ENCODE measurements around the gene NACA. TPM values are rescaled to one million over a fixed set of nuclear protein-coding genes. Genes with fewer than 3 reads are reported as not detected.

The NACA gene
- total and polyA plus RNA-seq, 8 donors = 305 to 892 (median 506) TPM

DNA sequence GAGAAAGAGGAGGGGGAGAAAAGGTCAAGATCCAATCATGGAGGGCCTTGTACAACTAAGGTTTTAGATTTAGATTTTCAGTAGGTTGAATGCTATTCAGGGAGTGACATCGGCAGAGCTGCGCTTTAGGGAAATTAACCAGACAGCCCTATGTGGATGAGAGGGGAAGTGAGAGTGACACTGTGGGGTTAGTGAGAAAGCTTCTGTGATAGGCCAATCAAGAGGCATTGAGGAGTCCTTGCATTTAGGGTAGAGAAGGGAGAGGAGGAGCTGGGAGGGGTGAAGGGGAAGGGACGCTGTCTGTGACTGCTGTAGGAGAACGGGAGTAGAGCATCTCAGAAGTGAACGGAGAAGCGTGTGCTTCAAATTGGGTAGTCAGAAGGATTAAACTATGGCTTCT is 41.4 kb upstream of the NACA start:
- no peaks in the 10 kb centered on the region for H3K36me3 ChIP-seq
- H3K27me3 ChIP-seq = no peaks in the 10 kb centered on the region
- 90 to 92% methylated on average over 6 of the region's 6 CpGs for WGBS, 2 donors
- DNase-seq (no peak), FAIRE-seq (no peak), ATAC-seq (peak in 2 of 4 donors; percentile 29 to 63)
- no peak overlapping the region for H3K27ac ChIP-seq
- H3K9me3 ChIP-seq = no peaks in the 10 kb centered on the region
- TF ChIP-seq, protein P1, sequence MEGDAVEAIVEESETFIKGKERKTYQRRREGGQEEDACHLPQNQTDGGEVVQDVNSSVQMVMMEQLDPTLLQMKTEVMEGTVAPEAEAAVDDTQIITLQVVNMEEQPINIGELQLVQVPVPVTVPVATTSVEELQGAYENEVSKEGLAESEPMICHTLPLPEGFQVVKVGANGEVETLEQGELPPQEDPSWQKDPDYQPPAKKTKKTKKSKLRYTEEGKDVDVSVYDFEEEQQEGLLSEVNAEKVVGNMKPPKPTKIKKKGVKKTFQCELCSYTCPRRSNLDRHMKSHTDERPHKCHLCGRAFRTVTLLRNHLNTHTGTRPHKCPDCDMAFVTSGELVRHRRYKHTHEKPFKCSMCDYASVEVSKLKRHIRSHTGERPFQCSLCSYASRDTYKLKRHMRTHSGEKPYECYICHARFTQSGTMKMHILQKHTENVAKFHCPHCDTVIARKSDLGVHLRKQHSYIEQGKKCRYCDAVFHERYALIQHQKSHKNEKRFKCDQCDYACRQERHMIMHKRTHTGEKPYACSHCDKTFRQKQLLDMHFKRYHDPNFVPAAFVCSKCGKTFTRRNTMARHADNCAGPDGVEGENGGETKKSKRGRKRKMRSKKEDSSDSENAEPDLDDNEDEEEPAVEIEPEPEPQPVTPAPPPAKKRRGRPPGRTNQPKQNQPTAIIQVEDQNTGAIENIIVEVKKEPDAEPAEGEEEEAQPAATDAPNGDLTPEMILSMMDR (IDR thresholded peaks at IDR 0.05) = no peak
- intact Hi-C loops (cut with DNase I) = no loop called here
- no peak overlapping the region for H3K4me3 ChIP-seq
- peaks cover 0 to 9% (median 7%) of the 10 kb centered on the region in 3 donors for H3K4me1 ChIP-seq

DNA sequence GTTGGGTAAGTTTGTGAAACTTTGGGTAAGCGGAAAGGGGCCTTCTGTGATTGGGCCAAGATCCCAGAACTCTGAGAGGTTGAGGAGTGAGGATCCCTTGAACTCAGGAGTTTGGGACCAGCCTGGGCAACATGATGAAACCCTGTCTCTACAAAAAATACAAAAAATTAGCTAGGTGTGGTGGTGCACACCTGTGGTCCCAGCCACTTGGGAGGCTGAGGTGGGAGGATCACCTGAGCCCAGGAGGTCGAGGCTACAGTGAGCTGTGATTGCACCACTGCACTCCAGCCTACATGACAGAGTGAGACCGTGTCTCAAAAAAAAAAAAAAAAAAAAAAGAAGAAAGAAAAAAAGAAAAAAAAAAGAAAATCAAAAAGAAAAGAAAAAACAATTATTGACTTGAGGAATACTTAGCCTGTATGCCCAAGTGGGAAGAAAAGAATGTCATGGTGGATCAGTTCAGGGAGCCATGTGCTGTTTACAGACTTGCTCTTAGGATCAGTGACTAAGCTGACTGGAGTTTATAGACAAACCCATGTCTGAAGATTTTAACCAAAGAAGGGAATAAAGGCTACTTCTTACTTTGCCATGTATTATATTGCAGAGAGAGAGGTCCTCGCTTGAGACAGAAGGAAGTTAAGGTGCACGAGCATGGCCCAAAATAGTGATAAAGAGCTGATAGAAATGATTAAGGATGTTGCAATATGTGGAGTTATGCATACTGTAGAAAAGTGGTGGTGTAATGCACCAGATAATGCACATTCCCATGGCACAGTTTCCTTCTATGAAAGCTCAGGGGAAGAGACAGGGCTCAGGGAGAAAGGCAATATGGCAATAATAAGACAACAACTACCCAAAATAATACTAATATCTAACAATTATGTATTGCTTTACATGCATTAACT is 38.9 kb upstream of the NACA start:
- Histone ChIP-seq H3K36me3 (no peaks in the 10 kb centered on the region), H3K27me3 (no peaks in the 10 kb centered on the region), H3K9me3 (no peaks in the 10 kb centered on the region), H3K27ac (no peak overlapping the region), H3K4me3 (no peak overlapping the region), H3K4me1 (peaks cover 0 to 11% (median 9%) of the 10 kb centered on the region in 3 donors)
- intact Hi-C loops (cut with DNase I) = no loop called here
- WGBS, 2 donors = 75% methylated on average over 5 of the region's 5 CpGs
- no peak for ATAC-seq
- TF ChIP-seq, protein P1 (IDR thresholded peaks at IDR 0.05) = no peak
- no peak for FAIRE-seq
- DNase-seq = no peak

DNA sequence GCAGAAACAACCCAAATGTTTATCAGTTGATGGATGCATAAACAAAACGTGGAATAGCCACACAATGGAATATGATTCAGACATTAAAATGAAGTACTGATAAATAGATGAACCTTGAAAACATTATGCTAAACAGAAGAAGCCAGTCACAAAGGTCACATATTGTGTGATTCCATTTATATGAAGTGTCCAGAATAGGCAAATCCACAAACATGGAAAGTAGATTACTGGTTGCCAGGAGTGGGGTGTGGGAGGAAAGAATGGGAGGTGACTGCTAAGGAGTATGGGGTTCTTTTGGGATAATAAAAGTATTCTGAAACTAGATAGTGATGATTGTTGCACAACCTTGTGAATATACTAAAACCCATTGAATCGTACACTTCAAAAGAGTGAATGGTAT is 36.7 kb upstream of the NACA start:
- intact Hi-C loops (cut with DNase I) = no loop called here
- no peak for DNase-seq

DNA sequence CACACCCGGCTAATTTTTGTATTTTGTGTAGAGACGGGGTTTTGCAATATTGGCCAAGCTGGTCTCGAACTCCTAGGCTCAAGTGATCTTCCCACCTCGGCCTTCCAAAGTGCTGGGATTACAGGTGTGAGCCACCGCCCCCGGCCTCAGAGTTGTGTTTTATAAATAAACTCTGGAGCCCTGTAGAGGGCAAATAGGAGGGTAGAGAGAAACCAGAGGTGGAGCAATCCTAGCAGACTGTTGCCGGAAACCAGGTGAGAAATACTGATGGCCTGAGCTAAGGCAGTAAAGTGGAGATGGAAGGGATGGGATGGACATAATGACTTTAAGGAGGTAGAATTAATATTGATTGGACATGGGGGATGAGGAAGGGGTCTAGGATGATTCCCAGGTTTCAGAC is 35.4 kb upstream of the NACA start:
- Histone ChIP-seq H3K27me3 (no peaks in the 10 kb centered on the region), H3K27ac (no peak overlapping the region), H3K4me1 (peaks cover 0 to 4% (median 0%) of the 10 kb centered on the region in 3 donors), H3K36me3 (no peaks in the 10 kb centered on the region), H3K9me3 (no peaks in the 10 kb centered on the region), H3K4me3 (no peak overlapping the region)
- intact Hi-C loops (cut with DNase I) = no loop called here
- ATAC-seq (no peak), FAIRE-seq (no peak), DNase-seq (no peak)
- TF ChIP-seq, protein P1 (IDR thresholded peaks at IDR 0.05) = no peak
- 76 to 79% methylated on average over 7 of the region's 7 CpGs for WGBS, 2 donors

More for the DNA sequence above, 36.7 kb upstream of the NACA start:
- H3K4me1 ChIP-seq = peaks cover 0 to 4% (median 0%) of the 10 kb centered on the region in 3 donors
- H3K4me3 ChIP-seq = no peak overlapping the region
- ATAC-seq (no peak), FAIRE-seq (no peak)
- no peaks in the 10 kb centered on the region for H3K36me3 ChIP-seq
- H3K9me3 ChIP-seq = no peaks in the 10 kb centered on the region
- TF ChIP-seq, protein P1 (IDR thresholded peaks at IDR 0.05) = no peak
- H3K27ac ChIP-seq = no peak overlapping the region
- no peaks in the 10 kb centered on the region for H3K27me3 ChIP-seq
- 66 to 70% methylated on average over 2 of the region's 2 CpGs for WGBS, 2 donors

Data from pancreas (tissue), 10 donors.